ENCODE data around the gene CST3.

Gene CST3

DNA sequence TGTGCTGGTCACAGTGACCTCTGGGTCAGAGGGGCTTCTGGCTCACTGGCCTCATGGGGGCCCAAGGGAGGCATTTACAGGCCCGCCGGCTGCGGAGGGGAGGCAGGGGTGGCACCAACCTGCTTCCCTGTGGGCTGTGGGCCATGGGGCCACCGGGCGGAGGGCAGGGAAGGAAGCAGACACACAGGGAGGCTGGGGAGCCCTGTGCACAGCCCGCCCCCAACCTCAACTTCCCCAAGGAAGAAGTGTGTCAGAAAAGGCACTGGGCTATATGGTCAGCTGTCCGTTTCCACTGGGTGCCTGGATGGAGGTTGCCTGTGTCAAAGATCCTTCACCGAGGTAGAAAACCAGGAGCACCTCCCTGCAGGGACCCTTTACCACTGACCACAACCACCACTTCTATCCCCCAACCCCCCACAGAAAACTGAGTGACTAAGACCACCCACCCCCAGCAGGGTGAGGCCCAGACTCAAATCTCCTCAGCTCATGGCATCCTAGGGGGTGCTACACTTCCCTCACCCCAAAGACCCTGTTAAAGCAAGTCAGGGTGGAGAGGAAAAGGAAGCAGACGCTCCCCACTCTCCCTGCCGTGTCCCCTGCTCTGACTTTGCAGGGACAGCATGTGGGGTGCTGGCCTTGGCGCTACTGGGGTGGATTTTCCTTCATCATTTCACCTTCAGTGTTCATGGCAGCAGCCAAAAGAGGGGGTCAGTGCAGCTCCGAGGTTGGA, 5.6 kb downstream of the CST3 start:
- Histone ChIP-seq H3K36me3 (ENCODE audit: insufficient read depth, low read length) (no peaks in the 10 kb centered on the region; the same call in 1 of the 2 replicates), H3K9me3 (ENCODE audit: control insufficient read depth, insufficient read depth, low read length) (no peaks in the 10 kb centered on the region), H3K4me1 (ENCODE audit: insufficient read depth, low read length) (peaks cover 19% of the 10 kb centered on the region), H3K9ac (ENCODE audit: low read depth, low read length) (no peak overlapping the region)

DNA sequence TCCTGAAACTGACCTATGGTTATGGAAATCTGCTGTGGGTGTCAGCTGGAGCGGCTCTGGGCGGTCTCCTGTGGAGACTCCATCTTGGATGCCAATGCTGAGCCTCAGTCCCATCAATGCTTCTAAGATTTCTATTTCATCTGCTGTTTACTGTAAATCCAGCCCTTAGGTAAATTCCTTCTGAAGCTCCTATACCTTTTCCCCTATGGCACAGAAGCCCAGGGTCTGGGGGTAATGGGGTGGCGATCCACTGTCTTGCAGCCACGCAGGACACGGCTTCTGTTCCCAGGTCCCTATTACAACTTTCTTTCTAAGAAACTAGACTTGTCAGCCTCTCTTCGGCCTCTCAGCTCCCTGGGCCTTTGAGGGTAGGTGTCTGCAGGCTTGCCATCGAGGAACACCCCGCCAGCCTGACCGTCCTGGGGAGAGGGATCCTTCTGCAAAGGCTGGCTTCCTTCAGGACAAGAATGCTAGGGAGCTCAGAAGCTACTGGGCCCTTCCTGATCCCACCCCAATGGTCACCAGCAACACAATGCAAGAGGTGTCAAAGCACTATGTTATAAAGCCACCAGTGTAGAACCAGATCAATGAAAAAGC, 6.4 kb downstream of the CST3 start:
- Histone ChIP-seq H3K4me1 (ENCODE audit: insufficient read depth, low read length) (peaks cover 14% of the 10 kb centered on the region; the same call in 1 of the 2 replicates), H3K36me3 (ENCODE audit: insufficient read depth, low read length) (no peaks in the 10 kb centered on the region; the same call in 1 of the 2 replicates), H3K9ac (ENCODE audit: low read depth, low read length) (no peak overlapping the region), H3K9me3 (ENCODE audit: control insufficient read depth, insufficient read depth, low read length) (no peaks in the 10 kb centered on the region; the same call in 1 of the 2 replicates)

DNA sequence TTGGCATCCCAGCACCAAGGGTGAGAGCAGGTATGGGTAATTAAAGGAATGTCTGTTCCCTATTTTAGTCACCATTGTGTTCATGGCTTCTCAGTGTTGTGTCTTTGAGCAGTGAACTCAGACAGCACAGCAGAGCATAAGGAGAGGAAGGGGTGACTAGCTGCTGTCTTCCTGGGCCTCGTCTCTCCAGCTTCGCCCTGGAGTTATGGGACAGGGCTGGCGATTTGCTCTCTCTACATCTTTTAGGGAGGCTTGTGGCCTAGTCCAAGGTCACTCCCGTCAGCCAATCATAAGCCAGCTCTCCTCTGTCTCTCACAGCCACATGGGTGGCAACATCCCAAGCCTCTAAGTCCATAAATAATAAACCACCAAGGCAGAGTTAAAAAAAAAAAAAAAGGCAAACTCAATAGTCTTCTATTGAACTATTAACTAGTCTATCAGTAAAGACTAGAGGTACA, 7.3 kb downstream of the CST3 start:
- Histone ChIP-seq H3K4me1 (ENCODE audit: insufficient read depth, low read length) (peaks cover 10% of the 10 kb centered on the region; the same call in 1 of the 2 replicates), H3K36me3 (ENCODE audit: insufficient read depth, low read length) (no peaks in the 10 kb centered on the region; the same call in 1 of the 2 replicates), H3K9ac (ENCODE audit: low read depth, low read length) (no peak overlapping the region), H3K9me3 (ENCODE audit: control insufficient read depth, insufficient read depth, low read length) (no peaks in the 10 kb centered on the region; the same call in 1 of the 2 replicates)

DNA sequence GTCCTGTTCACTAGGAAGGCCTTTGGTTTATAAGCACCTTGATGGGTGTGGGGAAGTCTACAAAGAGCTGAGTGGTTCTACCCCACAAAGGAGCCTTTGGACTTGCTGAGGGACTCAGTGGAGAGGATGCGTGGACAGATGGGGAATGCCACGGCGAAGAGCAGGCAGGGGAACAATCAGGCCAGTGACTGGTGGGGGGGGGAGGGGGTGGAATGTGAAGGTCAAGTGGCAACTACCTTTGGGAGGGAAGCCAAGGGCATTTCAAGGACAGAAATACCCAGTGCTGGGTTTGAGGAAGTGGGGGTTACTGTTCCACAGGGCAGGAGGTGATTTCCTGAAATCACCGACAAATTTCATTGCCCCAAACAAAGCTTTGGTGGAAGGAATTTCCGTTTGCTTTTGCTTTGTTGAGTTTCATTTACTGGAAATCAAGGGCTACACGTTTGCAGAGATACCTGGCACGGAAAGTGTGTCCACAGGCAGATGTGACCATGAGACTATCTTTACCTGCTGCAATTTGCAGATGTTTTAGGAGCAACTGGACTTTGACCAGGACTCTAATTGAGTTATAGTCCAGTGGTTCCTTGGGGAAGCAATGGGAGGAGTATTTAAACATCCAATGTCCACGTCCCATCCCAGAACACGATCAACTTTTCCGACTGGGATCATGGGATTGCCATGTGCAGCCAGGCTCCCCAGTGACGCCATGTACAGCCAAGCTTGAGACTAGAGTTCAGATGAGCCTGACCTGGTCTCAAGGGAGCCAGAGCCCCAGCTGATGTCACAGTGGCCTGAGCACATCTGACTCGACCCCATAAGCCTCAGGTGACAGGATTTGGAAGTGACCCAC, 8.0 kb downstream of the CST3 start:
- Histone ChIP-seq H3K36me3 (ENCODE audit: insufficient read depth, low read length) (no peaks in the 10 kb centered on the region; the same call in 1 of the 2 replicates), H3K9ac (ENCODE audit: low read depth, low read length) (no peak overlapping the region), H3K9me3 (ENCODE audit: control insufficient read depth, insufficient read depth, low read length) (no peaks in the 10 kb centered on the region; the same call in 1 of the 2 replicates), H3K4me1 (ENCODE audit: insufficient read depth, low read length) (peaks cover 10% of the 10 kb centered on the region; the same call in 1 of the 2 replicates)

DNA sequence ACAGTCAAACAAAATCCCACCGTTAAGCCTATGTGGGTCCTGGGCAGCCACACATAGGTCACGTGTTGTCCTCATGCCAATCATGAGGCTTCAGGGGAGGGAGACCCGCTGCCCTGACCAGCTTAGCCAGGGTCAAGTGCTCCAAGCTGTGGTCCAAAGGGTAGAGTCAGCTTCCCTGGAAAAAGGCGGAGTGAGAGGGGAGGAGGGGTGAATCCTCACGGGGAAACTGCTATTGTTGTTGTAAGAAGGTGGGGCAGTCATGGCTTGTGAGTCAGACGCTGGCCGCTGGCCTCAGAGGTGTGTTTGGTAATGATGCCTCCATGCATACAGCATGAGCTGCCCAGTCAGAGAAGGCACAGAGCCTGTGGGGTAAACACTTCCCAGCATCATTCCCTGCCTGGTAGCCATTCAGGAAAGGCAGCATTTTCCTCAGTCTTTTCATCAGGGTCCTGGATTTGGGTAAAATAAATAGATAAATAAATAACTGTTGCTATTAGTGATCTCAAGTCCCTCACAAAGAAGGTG, 8.7 kb downstream of the CST3 start:
- H3K36me3 ChIP-seq (ENCODE audit: insufficient read depth, low read length), result no peaks in the 10 kb centered on the region
- no peaks in the 10 kb centered on the region; the same call in 1 of the 2 replicates for H3K9me3 ChIP-seq (ENCODE audit: control insufficient read depth, insufficient read depth, low read length)
- H3K4me1 ChIP-seq (ENCODE audit: insufficient read depth, low read length), result peaks cover 10% of the 10 kb centered on the region; the same call in 1 of the 2 replicates
- H3K9ac ChIP-seq (ENCODE audit: low read depth, low read length), result no peak overlapping the region

DNA sequence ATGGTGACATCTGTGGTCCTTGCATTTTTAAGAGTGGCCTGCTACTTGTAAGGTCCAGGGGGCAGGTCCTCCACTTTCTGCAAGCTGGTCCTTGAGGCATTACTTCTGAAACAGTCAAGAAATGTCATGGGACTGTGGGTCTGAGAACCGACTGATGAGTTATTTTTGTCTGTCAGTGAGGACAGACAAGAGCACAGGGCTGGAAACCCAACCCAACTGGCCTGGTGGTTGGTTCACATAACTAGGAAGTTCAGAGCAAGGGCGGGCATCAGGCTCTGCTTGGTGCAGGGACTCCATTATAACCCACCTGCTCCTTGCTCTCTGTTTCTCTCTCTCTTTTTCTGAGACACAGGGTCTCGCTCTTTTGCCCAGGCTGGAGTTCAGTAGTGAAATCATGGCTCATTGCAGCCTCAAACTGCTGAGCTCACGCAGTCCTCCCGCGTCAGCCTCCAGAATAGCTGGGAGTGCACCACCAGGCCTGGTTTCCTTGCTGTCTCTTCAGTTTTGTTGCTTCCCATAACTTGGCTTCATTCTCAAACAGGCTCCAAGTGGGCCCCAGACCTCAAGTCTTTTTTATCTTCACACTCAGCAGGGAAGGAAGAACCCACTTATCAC, 9.2 kb downstream of the CST3 start:
- no peaks in the 10 kb centered on the region for H3K36me3 ChIP-seq (ENCODE audit: insufficient read depth, low read length)
- H3K4me1 ChIP-seq (ENCODE audit: insufficient read depth, low read length), result peaks cover 10% of the 10 kb centered on the region; the same call in 1 of the 2 replicates
- H3K9me3 ChIP-seq (ENCODE audit: control insufficient read depth, insufficient read depth, low read length), result no peaks in the 10 kb centered on the region; the same call in 1 of the 2 replicates
- no peak overlapping the region for H3K9ac ChIP-seq (ENCODE audit: low read depth, low read length)

DNA sequence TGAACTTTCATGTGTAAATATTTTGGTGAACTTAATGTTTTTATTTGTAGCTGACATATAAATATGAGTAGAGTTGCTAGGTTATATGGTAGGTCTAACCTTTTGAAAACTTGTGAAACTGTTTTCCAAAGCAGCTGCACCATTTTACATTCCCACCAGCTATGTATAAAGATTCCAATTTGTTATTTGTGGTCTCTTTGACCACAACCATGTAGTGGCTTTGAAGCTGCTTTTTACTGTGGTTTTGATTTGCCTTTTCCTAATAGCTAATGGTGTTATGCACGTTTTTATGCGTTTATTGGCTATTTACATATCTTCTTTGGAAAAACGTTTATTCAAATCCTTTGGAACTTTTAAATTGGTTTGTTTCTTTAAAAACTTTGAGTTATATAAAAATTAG, 10.3 kb downstream of the CST3 start:
- peaks cover 15% of the 10 kb centered on the region for H3K4me1 ChIP-seq (ENCODE audit: insufficient read depth, low read length)
- no peak overlapping the region for H3K9ac ChIP-seq (ENCODE audit: low read depth, low read length)
- no peaks in the 10 kb centered on the region for H3K36me3 ChIP-seq (ENCODE audit: insufficient read depth, low read length)
- no peaks in the 10 kb centered on the region; the same call in 1 of the 2 replicates for H3K9me3 ChIP-seq (ENCODE audit: control insufficient read depth, insufficient read depth, low read length)

DNA sequence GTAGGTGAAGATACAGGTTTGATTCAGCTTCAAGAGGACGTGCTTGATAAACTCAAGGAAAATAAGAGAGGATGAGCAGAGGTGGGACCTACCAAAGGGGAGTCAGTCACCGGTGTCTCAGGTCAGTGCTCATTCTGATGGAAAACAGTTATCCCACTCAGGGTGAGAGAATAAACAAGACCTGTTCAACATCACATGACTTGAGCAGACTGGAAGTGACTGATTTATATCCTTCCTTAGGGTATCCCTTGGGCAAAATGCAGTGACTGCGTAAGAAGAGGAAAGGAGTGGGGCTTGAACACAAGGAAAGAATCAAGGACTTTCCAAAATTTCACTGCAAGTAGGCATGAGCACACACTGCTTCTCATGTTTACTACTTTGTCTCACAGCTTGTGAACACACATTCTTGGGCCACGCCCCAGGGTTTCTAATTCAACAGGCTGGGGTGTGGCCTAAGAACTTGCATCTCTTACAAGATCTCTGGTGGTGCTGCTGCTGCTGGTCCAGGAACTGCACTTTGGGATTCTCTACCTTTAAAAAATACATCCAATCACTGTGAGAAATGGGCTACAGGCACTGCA, 11.6 kb downstream of the CST3 start:
- Histone ChIP-seq H3K4me1 (ENCODE audit: insufficient read depth, low read length) (peaks cover 15% of the 10 kb centered on the region), H3K36me3 (ENCODE audit: insufficient read depth, low read length) (no peaks in the 10 kb centered on the region), H3K9me3 (ENCODE audit: control insufficient read depth, insufficient read depth, low read length) (no peaks in the 10 kb centered on the region; the same call in 1 of the 2 replicates), H3K9ac (ENCODE audit: low read depth, low read length) (no peak overlapping the region)

DNA sequence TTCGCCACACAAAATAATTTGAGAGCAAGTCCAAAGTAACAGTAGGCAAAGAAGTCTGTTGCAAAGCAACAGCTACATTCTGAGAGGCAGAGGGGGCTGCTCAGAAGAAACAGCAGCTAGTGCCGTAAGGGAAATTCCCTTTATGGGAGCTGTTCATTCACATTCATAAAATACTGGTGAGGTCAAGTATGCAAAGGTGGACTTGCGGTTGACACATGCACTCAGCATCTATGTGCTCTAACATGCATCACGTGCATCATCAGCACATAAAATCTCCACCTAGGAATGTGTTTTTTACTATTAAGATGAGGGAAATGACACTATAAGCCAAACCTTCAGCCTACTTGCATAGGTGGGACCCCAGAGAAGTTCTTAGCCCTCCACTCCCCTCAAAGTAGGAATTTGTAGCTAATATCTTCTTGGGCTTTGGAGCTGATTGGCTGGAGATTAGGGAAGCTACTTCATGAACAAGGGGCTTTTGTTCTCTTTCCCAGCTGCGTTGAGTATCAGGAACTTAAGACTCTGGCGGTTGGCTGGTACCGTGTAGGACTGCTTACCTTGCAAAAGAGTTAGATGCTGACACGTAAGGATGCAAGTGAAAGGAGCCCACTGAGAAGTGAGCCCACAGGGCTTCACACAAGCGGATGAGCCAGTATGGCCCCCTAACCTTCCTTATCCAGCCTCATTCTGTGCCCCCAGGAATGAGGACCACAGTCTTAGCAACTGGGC, 12.4 kb downstream of the CST3 start:
- Histone ChIP-seq H3K9ac (ENCODE audit: low read depth, low read length) (no peak overlapping the region), H3K9me3 (ENCODE audit: control insufficient read depth, insufficient read depth, low read length) (no peaks in the 10 kb centered on the region; the same call in 1 of the 2 replicates), H3K36me3 (ENCODE audit: insufficient read depth, low read length) (no peaks in the 10 kb centered on the region), H3K4me1 (ENCODE audit: insufficient read depth, low read length) (peaks cover 15% of the 10 kb centered on the region)

DNA sequence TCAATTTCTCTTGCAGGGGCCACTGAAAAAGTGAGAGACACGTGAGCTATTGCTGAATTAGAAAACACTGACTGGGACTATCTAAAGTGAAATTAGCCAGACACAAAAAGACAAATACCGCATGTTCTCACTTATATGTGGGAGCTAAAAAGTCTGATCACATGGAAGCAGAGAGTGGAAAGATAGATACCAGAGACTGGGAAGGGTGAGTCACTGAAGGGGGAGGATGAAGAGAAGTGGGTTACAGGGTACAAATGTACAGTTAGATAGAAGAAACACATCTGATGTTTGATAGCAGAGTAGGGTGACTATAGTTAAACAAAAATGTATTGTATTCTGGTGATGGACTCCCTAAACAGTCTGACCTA, 13.4 kb downstream of the CST3 start:
- H3K36me3 ChIP-seq (ENCODE audit: insufficient read depth, low read length), result no peaks in the 10 kb centered on the region
- H3K9me3 ChIP-seq (ENCODE audit: control insufficient read depth, insufficient read depth, low read length), result no peaks in the 10 kb centered on the region; the same call in 1 of the 2 replicates
- H3K9ac ChIP-seq (ENCODE audit: low read depth, low read length), result no peak overlapping the region
- H3K4me1 ChIP-seq (ENCODE audit: insufficient read depth, low read length), result peaks cover 8% of the 10 kb centered on the region

DNA sequence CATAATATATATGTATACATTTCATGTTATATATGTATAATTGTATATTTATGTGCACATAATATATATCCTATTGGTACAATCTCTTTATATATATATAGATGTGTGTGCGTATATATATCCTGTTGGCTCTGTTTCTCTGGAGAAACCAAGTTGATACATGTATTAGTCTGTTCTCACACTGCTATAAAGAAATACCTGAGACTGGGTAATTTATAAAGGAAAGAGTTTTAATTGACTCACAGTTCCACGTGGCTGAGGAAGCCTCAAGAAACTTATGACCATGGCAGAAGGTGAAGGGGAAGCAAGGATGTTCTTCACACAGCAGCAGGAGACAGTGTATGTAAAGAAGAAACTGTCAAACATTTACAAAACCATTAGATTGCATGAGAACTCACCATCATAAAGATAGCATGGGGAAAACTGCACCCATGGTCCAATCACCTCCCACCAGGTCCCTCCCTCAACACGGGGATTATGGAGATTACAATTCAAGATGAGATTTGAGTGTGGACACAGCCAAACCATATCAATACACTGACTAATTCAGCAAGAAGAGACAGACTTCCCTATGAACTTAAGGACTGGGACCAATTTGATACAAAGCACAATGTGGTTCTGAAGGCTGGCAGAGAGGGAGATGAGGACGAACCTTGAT, 14.0 kb downstream of the CST3 start:
- Histone ChIP-seq H3K9me3 (ENCODE audit: control insufficient read depth, insufficient read depth, low read length) (no peaks in the 10 kb centered on the region; the same call in 1 of the 2 replicates), H3K9ac (ENCODE audit: low read depth, low read length) (no peak overlapping the region), H3K36me3 (ENCODE audit: insufficient read depth, low read length) (no peaks in the 10 kb centered on the region), H3K4me1 (ENCODE audit: insufficient read depth, low read length) (peaks cover 5% of the 10 kb centered on the region)

DNA sequence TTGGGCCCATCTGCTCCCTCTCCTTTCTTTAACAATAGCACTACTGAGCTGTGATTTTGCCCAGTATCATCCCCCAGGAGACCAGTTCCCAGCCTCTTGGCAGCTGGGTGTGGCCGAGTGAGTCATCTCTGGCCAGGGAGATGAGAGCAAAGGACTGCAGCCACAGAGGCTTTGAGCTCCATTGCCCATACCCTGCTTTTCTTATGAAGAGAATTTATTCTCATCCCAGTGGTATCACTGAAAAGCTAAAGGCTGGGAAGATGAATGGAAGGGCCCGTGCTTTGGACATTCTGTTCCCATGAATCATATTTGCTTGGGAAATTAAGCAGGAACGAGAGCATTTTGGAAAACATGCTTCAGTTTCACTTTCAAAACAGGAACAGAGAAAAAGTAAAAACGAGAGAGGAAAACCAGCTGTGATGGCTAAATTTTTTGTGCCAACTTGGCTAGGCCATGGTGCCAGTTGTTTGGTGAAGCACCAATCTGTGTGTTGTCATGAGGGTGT, 14.9 kb downstream of the CST3 start:
- H3K9me3 ChIP-seq (ENCODE audit: control insufficient read depth, insufficient read depth, low read length), result no peaks in the 10 kb centered on the region; the same call in 1 of the 2 replicates
- no peak overlapping the region; the same call in 1 of the 2 replicates for H3K9ac ChIP-seq (ENCODE audit: low read depth, low read length)
- H3K4me1 ChIP-seq (ENCODE audit: insufficient read depth, low read length), result peaks cover 5% of the 10 kb centered on the region
- H3K36me3 ChIP-seq (ENCODE audit: insufficient read depth, low read length), result no peaks in the 10 kb centered on the region

Data from ES-I3 (cell line).